ENCODE data around the gene IRX5.

IRX5 gene

GRCh38 chr16:54955757-54956156 lies 25.1 kb downstream of the IRX5 start:
- H2AFZ ChIP-seq (ENCODE audit: low read length): no peak overlapping the region
- H3K9me2 ChIP-seq (ENCODE audit: low read depth, low read length): no peaks in the 10 kb centered on the region
- TF ChIP-seq EZH2 (IDR thresholded peaks at IDR 0.05; ENCODE audit: borderline replicate concordance, low read length): no peak
- no peak for TF ChIP-seq CTCF (IDR thresholded peaks at IDR 0.05; ENCODE audit: low read length)
- H4K20me1 ChIP-seq (ENCODE audit: insufficient read depth, low read length): no peaks in the 10 kb centered on the region
- no peak overlapping the region for H3K4me3 ChIP-seq (ENCODE audit: low read depth, low read length, poor library complexity, severe bottlenecking)
- no peaks in the 10 kb centered on the region for H3K36me3 ChIP-seq (ENCODE audit: insufficient read depth, low read length)
- no peaks in the 10 kb centered on the region for H3K79me2 ChIP-seq (ENCODE audit: insufficient read depth, low read length)
- H3F3A ChIP-seq (ENCODE audit: insufficient read depth, low read length): no peaks in the 10 kb centered on the region
- H3K9ac ChIP-seq (ENCODE audit: low read length): no peak overlapping the region
- no peaks in the 10 kb centered on the region for H3K4me1 ChIP-seq (ENCODE audit: insufficient read depth, low read length, severe bottlenecking)
- H3K27ac ChIP-seq (ENCODE audit: low read depth, low read length, poor library complexity, severe bottlenecking): no peak overlapping the region
- H3K9me3 ChIP-seq (ENCODE audit: low read length): no peaks in the 10 kb centered on the region
- no peak overlapping the region for H3K4me2 ChIP-seq (ENCODE audit: low read length)
- H3K27me3 ChIP-seq (ENCODE audit: insufficient read depth, low read length): no peaks in the 10 kb centered on the region

GRCh38 chr16:54957403-54958166 lies 26.9 kb downstream of the IRX5 start:
- Histone ChIP-seq H3K27ac (ENCODE audit: low read depth, low read length, poor library complexity, severe bottlenecking) (no peak overlapping the region), H3K9ac (ENCODE audit: low read length) (no peak overlapping the region), H4K20me1 (ENCODE audit: insufficient read depth, low read length) (no peaks in the 10 kb centered on the region), H3K9me2 (ENCODE audit: low read depth, low read length) (no peaks in the 10 kb centered on the region), H3F3A (ENCODE audit: insufficient read depth, low read length) (no peaks in the 10 kb centered on the region), H3K27me3 (ENCODE audit: insufficient read depth, low read length) (no peaks in the 10 kb centered on the region), H2AFZ (ENCODE audit: low read length) (no peak overlapping the region), H3K79me2 (ENCODE audit: insufficient read depth, low read length) (no peaks in the 10 kb centered on the region), H3K9me3 (ENCODE audit: low read length) (no peaks in the 10 kb centered on the region), H3K4me2 (ENCODE audit: low read length) (no peak overlapping the region), H3K4me1 (ENCODE audit: insufficient read depth, low read length, severe bottlenecking) (no peaks in the 10 kb centered on the region), H3K4me3 (ENCODE audit: low read depth, low read length, poor library complexity, severe bottlenecking) (no peak overlapping the region), H3K36me3 (ENCODE audit: insufficient read depth, low read length) (no peaks in the 10 kb centered on the region)
- TF ChIP-seq EZH2 (IDR thresholded peaks at IDR 0.05; ENCODE audit: borderline replicate concordance, low read length) (no peak), CTCF (IDR thresholded peaks at IDR 0.05; ENCODE audit: low read length) (peak; percentile 52)

GRCh38 chr16:54962045-54962444 lies 31.4 kb downstream of the IRX5 start:
- no peak overlapping the region for H3K27ac ChIP-seq (ENCODE audit: low read depth, low read length, poor library complexity, severe bottlenecking)
- no peaks in the 10 kb centered on the region for H3K36me3 ChIP-seq (ENCODE audit: insufficient read depth, low read length)
- H3K9ac ChIP-seq (ENCODE audit: low read length): no peak overlapping the region
- no peaks in the 10 kb centered on the region for H3K27me3 ChIP-seq (ENCODE audit: insufficient read depth, low read length)
- H3K9me2 ChIP-seq (ENCODE audit: low read depth, low read length): no peaks in the 10 kb centered on the region
- H3K9me3 ChIP-seq (ENCODE audit: low read length): no peaks in the 10 kb centered on the region
- TF ChIP-seq CTCF (IDR thresholded peaks at IDR 0.05; ENCODE audit: low read length): no peak
- TF ChIP-seq EZH2 (IDR thresholded peaks at IDR 0.05; ENCODE audit: borderline replicate concordance, low read length): no peak
- no peak overlapping the region for H2AFZ ChIP-seq (ENCODE audit: low read length)
- H4K20me1 ChIP-seq (ENCODE audit: insufficient read depth, low read length): no peaks in the 10 kb centered on the region
- H3K4me3 ChIP-seq (ENCODE audit: low read depth, low read length, poor library complexity, severe bottlenecking): no peak overlapping the region
- no peak overlapping the region for H3K4me2 ChIP-seq (ENCODE audit: low read length)
- H3K79me2 ChIP-seq (ENCODE audit: insufficient read depth, low read length): no peaks in the 10 kb centered on the region
- H3F3A ChIP-seq (ENCODE audit: insufficient read depth, low read length): no peaks in the 10 kb centered on the region
- no peaks in the 10 kb centered on the region for H3K4me1 ChIP-seq (ENCODE audit: insufficient read depth, low read length, severe bottlenecking)

All from OCI-LY1 (cell line).